ENCODE results near the gene ANKH. TPM values are rescaled to one million over a fixed set of nuclear protein-coding genes. Genes with fewer than 3 reads are reported as not detected.
"Not testable (repeated sequence)": the region's sequence is repeated elsewhere in the genome, so short reads cannot be mapped to it uniquely, and the experiment has no call there.

ANKH gene
- total RNA-seq (2021) (81.4 and 87.2 TPM in 2 replicates), Bru-seq, nascent RNA (percentile 71 among the genes with signal in this experiment), BruChase-seq, experiment 1, labeled RNA remaining after a 2-hour chase (percentile 60 among the genes with signal in this experiment), BruChase-seq, experiment 2, labeled RNA remaining after a 6-hour chase (percentile 66 among the genes with signal in this experiment)
- long read RNA-seq, full-length matches to known transcripts: 29 of 51 reads
- long read RNA-seq, partial matches to known transcripts: 3 of 51 reads
- long read RNA-seq, other reads (novel, unspliced or antisense): 19 of 51 reads

DNA sequence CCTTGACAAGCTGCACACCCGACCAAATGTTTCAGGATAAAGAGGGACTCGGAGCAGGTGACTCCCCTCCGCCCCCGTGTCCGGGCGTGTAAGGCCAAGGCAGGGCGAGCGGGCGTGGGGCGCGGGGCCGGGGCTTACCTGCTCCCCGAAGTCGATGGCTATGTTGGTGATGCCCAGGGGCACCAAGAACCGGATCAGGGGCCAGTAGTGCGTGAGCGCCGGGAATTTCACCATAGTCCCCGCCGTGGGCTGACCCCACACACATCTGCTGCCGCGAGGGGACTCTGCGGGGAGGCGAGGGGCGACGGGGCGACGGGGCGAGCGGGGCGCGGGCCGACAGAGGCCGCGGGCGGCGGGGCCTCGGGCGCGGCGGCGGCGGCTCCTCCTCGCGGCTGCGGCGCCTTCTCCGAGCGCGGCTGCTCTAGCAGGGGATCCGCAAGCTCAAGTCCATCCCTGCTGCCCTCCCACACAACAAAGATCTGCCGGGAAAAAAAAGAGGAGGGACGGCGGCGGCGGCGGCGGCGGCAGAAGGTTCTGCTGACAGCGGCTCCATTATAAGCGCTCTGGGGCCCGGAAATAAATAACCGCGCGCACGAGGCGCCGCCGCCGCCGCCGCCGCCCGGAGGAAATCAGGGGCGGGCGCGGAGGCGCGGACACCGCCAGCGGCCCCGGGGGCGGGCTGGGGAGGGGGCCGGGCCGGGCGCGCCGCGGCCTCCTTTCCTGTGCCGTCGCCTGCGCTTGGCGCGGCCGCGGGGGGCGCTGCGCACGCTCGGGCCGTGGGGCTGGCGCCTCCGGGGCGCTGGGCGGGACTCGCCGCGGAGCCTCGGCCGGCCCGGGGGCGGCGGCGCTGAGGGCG is at the start of gene ANKH:
TSS of gene ANKH (minus strand) at position 565 of the 856 bp plus-strand sequence. CDS start at position 234, 331 bp downstream.
- Histone ChIP-seq H3K79me2 (ENCODE audit: low read depth) (no peaks in the 10 kb centered on the region), H3K4me3 (peak within 1 kb of the TSS; percentile 60), H3K27me3 (ENCODE audit: insufficient read depth, low read depth) (no peaks in the 10 kb centered on the region), H3K4me2 (peak within 1 kb of the TSS; percentile 69), H3K4me1 (replicated peaks; ENCODE audit: insufficient read depth) (peaks cover 7% of the 10 kb centered on the region; the same call in 1 of the 2 replicates), H4K20me1 (ENCODE audit: insufficient read depth) (no peaks in the 10 kb centered on the region), H3K9me2 (ENCODE audit: insufficient read depth) (no peaks in the 10 kb centered on the region), H3K36me3 (ENCODE audit: low read depth) (no peaks in the 10 kb centered on the region), H3F3A (ENCODE audit: insufficient read depth, low read depth) (no peaks in the 10 kb centered on the region; the same call in 1 of the 2 replicates), H3K9me3 (ENCODE audit: insufficient read depth, low read depth) (no peaks in the 10 kb centered on the region), H3K27ac (no peak within 1 kb of the TSS), H2AFZ (peak within 1 kb of the TSS; percentile 80)
- TF ChIP-seq, protein P1, sequence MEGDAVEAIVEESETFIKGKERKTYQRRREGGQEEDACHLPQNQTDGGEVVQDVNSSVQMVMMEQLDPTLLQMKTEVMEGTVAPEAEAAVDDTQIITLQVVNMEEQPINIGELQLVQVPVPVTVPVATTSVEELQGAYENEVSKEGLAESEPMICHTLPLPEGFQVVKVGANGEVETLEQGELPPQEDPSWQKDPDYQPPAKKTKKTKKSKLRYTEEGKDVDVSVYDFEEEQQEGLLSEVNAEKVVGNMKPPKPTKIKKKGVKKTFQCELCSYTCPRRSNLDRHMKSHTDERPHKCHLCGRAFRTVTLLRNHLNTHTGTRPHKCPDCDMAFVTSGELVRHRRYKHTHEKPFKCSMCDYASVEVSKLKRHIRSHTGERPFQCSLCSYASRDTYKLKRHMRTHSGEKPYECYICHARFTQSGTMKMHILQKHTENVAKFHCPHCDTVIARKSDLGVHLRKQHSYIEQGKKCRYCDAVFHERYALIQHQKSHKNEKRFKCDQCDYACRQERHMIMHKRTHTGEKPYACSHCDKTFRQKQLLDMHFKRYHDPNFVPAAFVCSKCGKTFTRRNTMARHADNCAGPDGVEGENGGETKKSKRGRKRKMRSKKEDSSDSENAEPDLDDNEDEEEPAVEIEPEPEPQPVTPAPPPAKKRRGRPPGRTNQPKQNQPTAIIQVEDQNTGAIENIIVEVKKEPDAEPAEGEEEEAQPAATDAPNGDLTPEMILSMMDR (conservative IDR thresholded peaks at IDR 0.05): no peak
- peak; percentile 41 to 96 for DNase-seq
- ChIA-PET POLR2A (ENCODE audit: unreplicated experiment) (no interaction called here), CTCF (interaction anchor here (0.6 to 1.8 kb wide), 6 partner anchors 9 to 186 kb away, joined by 3 to 8 read pairs (median 5); no protein-coding TSS in a partner anchor)
- intact Hi-C loops (cut with micrococcal nuclease; ENCODE audit: unreplicated experiment): loop anchor here (1.0 to 5.0 kb wide), 6 partner anchors 62 to 207 kb away; partner anchors contain the start of gene OTULIN
- BruUV-seq (replicated peaks): no TSS peak

DNA sequence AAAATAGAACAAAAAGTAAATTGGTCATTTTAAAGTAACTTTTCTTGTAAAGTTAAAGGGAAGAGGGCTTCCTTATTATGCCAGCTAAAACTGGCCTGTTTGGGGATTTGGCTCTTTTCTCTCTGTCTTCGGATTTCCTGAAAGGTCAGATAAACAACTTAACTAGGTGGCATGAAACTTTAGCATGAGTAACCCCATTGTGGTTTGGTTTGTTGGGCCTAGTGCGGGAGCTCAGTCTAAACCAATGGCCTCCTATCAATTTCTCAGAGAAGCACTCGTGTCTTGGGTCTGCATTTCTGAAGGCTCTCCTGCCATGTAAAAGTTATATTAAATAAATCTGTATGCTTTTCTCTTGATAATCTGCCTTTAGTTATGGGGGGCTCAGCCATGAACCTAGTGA is 48.5 kb upstream of the ANKH start:
- ChIA-PET POLR2A (ENCODE audit: unreplicated experiment) (no interaction called here), CTCF (no interaction called here)
- intact Hi-C loops (cut with micrococcal nuclease; ENCODE audit: unreplicated experiment): no loop called here
- H3K36me3 ChIP-seq (ENCODE audit: low read depth): no peaks in the 10 kb centered on the region
- no peaks in the 10 kb centered on the region for H3K79me2 ChIP-seq (ENCODE audit: low read depth)
- no peak for DNase-seq
- H3K9me3 ChIP-seq (ENCODE audit: insufficient read depth, low read depth): no peaks in the 10 kb centered on the region
- no peak overlapping the region for H3K27ac ChIP-seq
- H2AFZ ChIP-seq: no peak overlapping the region
- no peaks in the 10 kb centered on the region for H4K20me1 ChIP-seq (ENCODE audit: insufficient read depth)
- H3F3A ChIP-seq (ENCODE audit: insufficient read depth, low read depth): no peaks in the 10 kb centered on the region
- no peak overlapping the region for H3K4me3 ChIP-seq
- H3K4me1 ChIP-seq (replicated peaks; ENCODE audit: insufficient read depth): no peaks in the 10 kb centered on the region
- TF ChIP-seq, protein P1 (conservative IDR thresholded peaks at IDR 0.05): no peak
- TF ChIP-seq EZH2 (IDR thresholded peaks at IDR 0.05; ENCODE audit: low read depth): no peak
- H3K4me2 ChIP-seq: no peak overlapping the region
- H3K9me2 ChIP-seq (ENCODE audit: insufficient read depth): no peaks in the 10 kb centered on the region
- BruUV-seq (replicated peaks): no TSS peak
- H3K27me3 ChIP-seq (ENCODE audit: insufficient read depth, low read depth): no peaks in the 10 kb centered on the region

DNA sequence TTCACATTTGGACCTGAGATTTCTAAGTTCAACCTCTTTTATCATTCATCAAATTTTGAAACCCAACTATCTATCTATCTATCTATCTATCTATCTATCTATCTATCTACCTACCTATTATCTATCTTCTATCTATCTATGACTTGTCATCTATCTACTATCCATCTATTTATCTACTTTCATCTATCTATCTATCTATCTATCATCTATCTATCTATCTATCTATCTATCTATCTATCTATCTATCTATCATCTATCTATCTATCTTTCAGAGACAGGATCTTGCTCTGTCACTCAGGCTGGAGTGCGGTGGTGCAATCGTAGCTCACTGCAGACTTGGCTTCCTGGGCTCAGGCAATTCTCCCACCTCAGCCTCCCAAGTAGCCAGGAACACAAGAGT is 47.5 kb upstream of the ANKH start:
- BruUV-seq (replicated peaks); H3K9me2 ChIP-seq (ENCODE audit: insufficient read depth); intact Hi-C loops (cut with micrococcal nuclease; ENCODE audit: unreplicated experiment); H2AFZ ChIP-seq; H3K79me2 ChIP-seq (ENCODE audit: low read depth); POLR2A ChIA-PET (ENCODE audit: unreplicated experiment); H3F3A ChIP-seq (ENCODE audit: insufficient read depth, low read depth); H3K9me3 ChIP-seq (ENCODE audit: insufficient read depth, low read depth); CTCF ChIA-PET; H3K27ac ChIP-seq; H3K4me1 ChIP-seq (replicated peaks; ENCODE audit: insufficient read depth); H3K36me3 ChIP-seq (ENCODE audit: low read depth); H3K4me2 ChIP-seq; H4K20me1 ChIP-seq (ENCODE audit: insufficient read depth); H3K27me3 ChIP-seq (ENCODE audit: insufficient read depth, low read depth); H3K4me3 ChIP-seq: not testable (repeated sequence)
- peak in 1 of 2 experiments; percentile 18 for DNase-seq
